HUES48 (cell line): ENCODE results near the gene PDGFC.
A peak's percentile ranks its signal among the peaks of the same experiment; 100 is the strongest.

Source experiments
- H3K27ac ChIP-seq: one replicate; pipeline ENCODE4 v1.7.0; 2013; ENCODE audit warnings: low read depth, low read length, inconsistent platforms
- H3K27me3 ChIP-seq: 2 replicates; pipeline ENCODE4 v1.6.1; 2013; ENCODE audit warnings: mild to moderate bottlenecking, low read length; ENCODE audit not compliant: control insufficient read depth, insufficient read depth
- H3K36me3 ChIP-seq: 2 replicates; pipeline ENCODE4 v1.6.1; 2013; ENCODE audit warnings: low read length; ENCODE audit not compliant: control insufficient read depth, insufficient read depth
- H3K4me1 ChIP-seq: 2 replicates; pipeline ENCODE4 v1.6.1; 2013; ENCODE audit warnings: mild to moderate bottlenecking, low read length; ENCODE audit not compliant: control insufficient read depth, insufficient read depth
- H3K4me3 ChIP-seq: 2 replicates; pipeline ENCODE4 v1.5.1; 2013; ENCODE audit warnings: mild to moderate bottlenecking, low read depth, low read length
- H3K9ac ChIP-seq: 2 replicates; pipeline ENCODE4 v1.6.1; 2013; ENCODE audit warnings: mild to moderate bottlenecking, low read depth, low read length, moderate library complexity
- H3K9me3 ChIP-seq: 2 replicates; pipeline ENCODE4 v1.6.1; 2013; ENCODE audit warnings: low read length; ENCODE audit not compliant: control insufficient read depth, insufficient read depth

The PDGFC gene

GRCh38 chr4:156971676-156972378, at the start of gene PDGFC:
TSS of gene PDGFC (minus strand) at chr4:156971799. CDS start at chr4:156970903, 896 bp downstream.
- peaks cover 20% of the 10 kb centered on the region for H3K4me1 ChIP-seq
- H3K36me3 ChIP-seq: no peaks in the 10 kb centered on the region
- H3K9me3 ChIP-seq: no peaks in the 10 kb centered on the region
- peak within 1 kb of the TSS; percentile 64 for H3K27ac ChIP-seq
- H3K4me3 ChIP-seq: peak within 1 kb of the TSS; percentile 79
- H3K9ac ChIP-seq: peak within 1 kb of the TSS; percentile 58; the same call in 1 of the 2 replicates
- peaks cover 17% of the 10 kb centered on the region for H3K27me3 ChIP-seq

- H3K27ac ChIP-seq: no peak overlapping the region
- no peaks in the 10 kb centered on the region for H3K36me3 ChIP-seq
- no peak overlapping the region for H3K9ac ChIP-seq
- H3K4me1 ChIP-seq: no peaks in the 10 kb centered on the region
- no peaks in the 10 kb centered on the region for H3K9me3 ChIP-seq
- H3K4me3 ChIP-seq: no peak overlapping the region
- H3K27me3 ChIP-seq: no peaks in the 10 kb centered on the region
Measured at GRCh38 chr4:157020882-157021281, 49.3 kb upstream of the PDGFC start.

- H3K4me3 ChIP-seq: no peak overlapping the region
Measured at GRCh38 chr4:157018920-157019490, 47.4 kb upstream of the PDGFC start.

GRCh38 chr4:157014621-157015591, 43.3 kb upstream of the PDGFC start:
- H3K9me3 ChIP-seq: no peaks in the 10 kb centered on the region
- H3K27ac ChIP-seq: no peak overlapping the region
- no peaks in the 10 kb centered on the region for H3K36me3 ChIP-seq
- H3K9ac ChIP-seq: no peak overlapping the region; the same call in 1 of the 2 replicates
- peak overlapping the region; percentile 18 for H3K4me3 ChIP-seq
- no peaks in the 10 kb centered on the region for H3K27me3 ChIP-seq
- peaks cover 14% of the 10 kb centered on the region for H3K4me1 ChIP-seq

More at GRCh38 chr4:157018920-157019490, 47.4 kb upstream of the PDGFC start:
- no peaks in the 10 kb centered on the region for H3K9me3 ChIP-seq
- no peak overlapping the region for H3K27ac ChIP-seq
- no peak overlapping the region for H3K9ac ChIP-seq
- no peaks in the 10 kb centered on the region for H3K27me3 ChIP-seq
- no peaks in the 10 kb centered on the region for H3K36me3 ChIP-seq
- H3K4me1 ChIP-seq: peaks cover 14% of the 10 kb centered on the region

GRCh38 chr4:157013656-157014055, 42.1 kb upstream of the PDGFC start:
- no peaks in the 10 kb centered on the region for H3K36me3 ChIP-seq
- H3K9me3 ChIP-seq: no peaks in the 10 kb centered on the region
- no peak overlapping the region for H3K27ac ChIP-seq
- peaks cover 14% of the 10 kb centered on the region for H3K4me1 ChIP-seq
- H3K4me3 ChIP-seq: no peak overlapping the region
- H3K9ac ChIP-seq: no peak overlapping the region
- H3K27me3 ChIP-seq: no peaks in the 10 kb centered on the region

GRCh38 chr4:157012781-157013180, 41.2 kb upstream of the PDGFC start:
- Histone ChIP-seq H3K27me3 (no peaks in the 10 kb centered on the region), H3K36me3 (no peaks in the 10 kb centered on the region), H3K9ac (no peak overlapping the region), H3K27ac (no peak overlapping the region), H3K9me3 (no peaks in the 10 kb centered on the region), H3K4me3 (no peak overlapping the region), H3K4me1 (peaks cover 14% of the 10 kb centered on the region)

GRCh38 chr4:157012296-157012695, 40.7 kb upstream of the PDGFC start:
- H3K27ac ChIP-seq: no peak overlapping the region

GRCh38 chr4:157010630-157011029, 39.0 kb upstream of the PDGFC start:
- H3K4me1 ChIP-seq: peaks cover 14% of the 10 kb centered on the region
- H3K27me3 ChIP-seq: no peaks in the 10 kb centered on the region
- H3K9ac ChIP-seq: no peak overlapping the region
- no peaks in the 10 kb centered on the region for H3K9me3 ChIP-seq
- no peak overlapping the region for H3K4me3 ChIP-seq
- no peak overlapping the region for H3K27ac ChIP-seq
- H3K36me3 ChIP-seq: no peaks in the 10 kb centered on the region

More at GRCh38 chr4:157012296-157012695, 40.7 kb upstream of the PDGFC start:
- H3K4me3 ChIP-seq: no peak overlapping the region
- H3K36me3 ChIP-seq: no peaks in the 10 kb centered on the region
- H3K4me1 ChIP-seq: peaks cover 14% of the 10 kb centered on the region
- H3K9me3 ChIP-seq: no peaks in the 10 kb centered on the region
- H3K27me3 ChIP-seq: no peaks in the 10 kb centered on the region
- no peak overlapping the region for H3K9ac ChIP-seq

- Histone ChIP-seq H3K4me3 (no peak overlapping the region), H3K9me3 (no peaks in the 10 kb centered on the region), H3K4me1 (no peaks in the 10 kb centered on the region), H3K9ac (no peak overlapping the region), H3K27ac (no peak overlapping the region), H3K36me3 (no peaks in the 10 kb centered on the region), H3K27me3 (no peaks in the 10 kb centered on the region)
Measured at GRCh38 chr4:157005831-157006230, 34.2 kb upstream of the PDGFC start.

- H3K4me1 ChIP-seq: no peaks in the 10 kb centered on the region
- H3K9me3 ChIP-seq: no peaks in the 10 kb centered on the region
- no peak overlapping the region for H3K27ac ChIP-seq
- H3K27me3 ChIP-seq: no peaks in the 10 kb centered on the region
- no peaks in the 10 kb centered on the region for H3K36me3 ChIP-seq
- no peak overlapping the region for H3K9ac ChIP-seq
- no peak overlapping the region for H3K4me3 ChIP-seq
Measured at GRCh38 chr4:157005193-157005592, 33.6 kb upstream of the PDGFC start.
